GM12891 (cell line): Measurements from ENCODE around the gene NAT10.

ENCODE experiments used
- PAX5 ChIP-seq: IDR thresholded peaks from 2 replicates; pipeline ENCODE4 v1.6.1; 2011; ENCODE audit warnings: low read length, moderate library complexity, mild to moderate bottlenecking; ENCODE audit not compliant: insufficient read depth, severe bottlenecking
- POLR2A ChIP-seq: IDR thresholded peaks from 2 replicates; pipeline ENCODE4 v1.6.1; 2011; ENCODE audit warnings: low read depth, low read length, control low read depth
- POLR2AphosphoS5 ChIP-seq: IDR thresholded peaks from 2 replicates; pipeline ENCODE4 v1.6.1; 2011; ENCODE audit warnings: low read depth, low read length, control low read depth
- POU2F2 ChIP-seq: IDR thresholded peaks from 2 replicates; pipeline ENCODE4 v1.6.1; 2011; ENCODE audit warnings: low read depth, mild to moderate bottlenecking, control low read depth, low read length, moderate library complexity
- SPI1 ChIP-seq: IDR thresholded peaks from 2 replicates; pipeline ENCODE4 v1.6.1; 2011; ENCODE audit warnings: low read depth, low read length, control low read depth
- TAF1 ChIP-seq: IDR thresholded peaks from 2 replicates; pipeline ENCODE4 v1.6.1; 2011; ENCODE audit warnings: low read depth, low read length, control low read depth

DNA sequence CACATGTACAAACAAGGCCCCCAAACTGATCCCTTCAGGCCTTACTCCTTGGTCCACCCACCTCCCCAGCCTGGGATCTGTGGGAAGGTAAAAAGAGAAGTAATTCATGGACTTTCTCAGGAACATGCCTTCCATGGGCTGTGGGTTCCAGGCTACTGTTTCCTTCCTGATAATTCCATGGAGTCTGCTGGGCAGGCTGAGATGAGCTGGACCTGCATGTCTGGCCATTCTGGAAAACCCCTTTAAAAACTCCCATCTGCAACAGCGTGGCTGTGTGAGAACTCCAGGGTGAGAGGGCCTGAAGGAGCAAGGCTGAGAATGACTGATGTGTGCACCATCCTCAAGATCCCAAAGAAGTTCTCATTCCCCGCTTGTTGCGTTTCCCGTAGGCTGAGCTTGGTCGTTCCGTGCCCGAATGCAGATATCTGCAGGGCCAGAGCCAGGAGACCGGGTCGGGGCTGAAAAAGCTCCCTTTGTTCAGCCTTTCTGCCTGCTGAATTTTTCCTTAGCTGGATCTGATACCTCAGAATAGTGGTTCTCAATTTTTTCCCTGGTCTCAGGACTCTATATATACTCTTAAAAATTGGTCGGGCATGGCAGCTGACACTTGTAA is 72.9 kb downstream of the NAT10 start:
- TF ChIP-seq TAF1 (no peak), POLR2A (no peak), SPI1 (no peak), POLR2AphosphoS5 (no peak), POU2F2 (no peak), PAX5 (no peak)
